Measurements from ENCODE around the gene TNFSF9.
"Not testable (repeated sequence)": the region's sequence is repeated elsewhere in the genome, so short reads cannot be mapped to it uniquely, and the experiment has no call there.

Gene TNFSF9

DNA sequence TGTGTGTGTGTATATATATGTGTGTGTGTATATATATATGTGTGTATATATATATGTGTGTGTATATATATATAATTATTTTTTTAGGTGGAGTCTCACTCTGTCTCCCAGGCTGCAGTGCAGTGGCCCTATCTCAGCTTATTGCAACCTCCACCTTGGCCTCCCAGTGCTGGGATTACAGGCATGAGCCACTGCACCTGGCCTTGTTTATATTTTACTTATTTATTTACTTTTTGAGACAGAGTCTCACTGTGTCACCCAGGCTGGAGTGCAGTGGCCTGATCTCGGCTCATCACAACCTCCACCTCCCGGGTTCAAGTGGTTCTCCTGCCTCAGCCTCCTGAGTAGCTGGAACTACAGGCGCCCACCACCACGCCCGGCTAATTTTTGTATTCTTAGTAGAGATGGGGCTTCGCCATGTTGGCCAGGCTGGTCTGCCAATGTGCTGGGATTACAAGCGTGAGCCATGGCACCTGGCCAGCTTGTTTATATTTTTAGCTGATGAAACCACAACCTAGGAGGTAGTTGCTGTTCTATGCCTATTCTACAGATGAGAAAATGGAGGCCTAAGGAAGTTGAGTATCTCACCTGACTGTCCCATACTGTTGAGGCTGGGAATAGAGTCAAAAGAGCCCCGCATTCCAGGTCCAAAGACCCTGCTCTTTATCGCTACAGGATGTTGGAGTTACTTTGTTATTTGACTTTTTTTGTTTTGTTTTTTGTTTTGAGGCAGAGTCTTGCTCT is 22.6 kb upstream of the TNFSF9 start:
- DNase-seq (ENCODE audit: low spot score) = not testable (repeated sequence)

DNA sequence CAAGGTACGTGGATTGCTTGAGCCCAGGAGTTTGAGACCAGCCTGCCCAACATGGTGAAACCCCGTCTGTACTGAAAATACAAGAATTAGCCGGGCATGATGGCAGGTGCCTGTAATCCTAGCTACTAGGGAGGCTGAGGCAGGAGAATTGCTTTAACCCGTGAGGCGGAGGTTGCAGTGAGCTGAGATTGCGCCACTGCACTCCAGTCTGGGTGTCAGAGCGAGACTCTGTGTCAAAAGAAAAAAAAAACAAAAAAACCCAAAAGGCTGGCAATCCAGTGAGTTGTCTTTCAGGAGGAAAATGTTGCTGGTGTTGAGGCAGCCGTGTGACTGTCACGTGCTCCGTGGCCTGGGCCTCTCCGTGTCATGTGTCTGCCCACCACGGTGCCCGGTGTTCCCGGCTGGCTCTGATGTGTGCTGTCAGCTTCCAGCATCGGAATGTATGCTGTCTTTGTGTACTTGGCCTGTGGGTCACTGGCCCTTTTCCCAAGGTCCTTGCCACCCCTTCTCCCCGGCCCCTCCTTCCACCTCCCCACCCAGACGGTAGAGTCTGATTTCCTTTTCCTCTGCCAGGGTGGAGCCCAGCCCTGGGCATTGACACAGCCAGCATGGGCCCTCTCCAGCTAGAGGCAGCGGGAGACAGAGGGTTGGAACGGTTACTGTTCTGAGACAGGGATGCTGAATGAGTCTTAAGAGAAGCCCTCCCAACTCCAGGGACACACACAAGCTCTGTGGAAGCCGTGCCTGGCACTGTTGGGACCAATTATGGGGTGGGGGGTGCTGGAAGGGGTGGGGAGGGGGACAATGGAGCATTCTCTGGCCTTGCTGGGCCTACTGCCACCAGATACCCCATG is 21.5 kb upstream of the TNFSF9 start:
- DNase-seq (ENCODE audit: low spot score) = no peak

DNA sequence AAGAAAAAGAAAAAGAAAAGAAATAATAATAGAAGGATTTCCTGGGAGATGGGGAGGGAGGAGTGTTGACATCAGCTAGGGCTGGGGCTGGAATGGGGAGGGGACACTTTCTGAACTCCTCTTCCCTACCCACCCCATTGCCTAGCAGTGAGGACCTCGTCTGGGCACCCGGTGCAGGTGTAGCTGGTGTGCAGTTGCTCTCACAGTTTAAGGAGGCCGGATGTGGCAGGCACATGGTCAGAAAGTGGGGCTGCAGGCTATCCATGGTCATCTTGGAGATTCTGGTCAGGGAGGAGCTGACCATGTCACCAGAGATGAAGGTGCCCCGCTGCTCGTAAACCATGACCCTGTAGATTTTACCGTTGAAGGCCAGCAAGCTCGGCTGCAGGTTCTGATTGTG is 20.2 kb upstream of the TNFSF9 start:
- no peak for DNase-seq (ENCODE audit: low spot score)

DNA sequence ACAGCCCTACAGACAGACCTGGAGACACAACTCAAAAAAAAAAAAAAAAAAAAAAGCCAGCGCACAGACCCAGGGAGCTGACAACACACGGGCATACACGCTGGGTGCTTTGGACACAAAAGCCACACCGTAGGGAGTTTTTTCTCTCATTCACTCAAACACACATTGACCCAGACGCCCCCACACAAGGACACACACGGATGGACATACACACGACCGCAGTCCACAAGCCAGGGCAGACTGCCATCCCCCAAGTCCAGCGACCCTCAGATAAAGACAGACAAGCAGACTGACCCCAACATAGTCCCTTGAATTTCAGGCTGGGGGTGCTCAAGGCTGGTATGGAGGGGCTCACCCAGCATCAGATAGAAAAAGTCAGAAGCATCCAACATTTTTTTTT is 16.7 kb upstream of the TNFSF9 start:
- DNase-seq (ENCODE audit: low spot score) = no peak

DNA sequence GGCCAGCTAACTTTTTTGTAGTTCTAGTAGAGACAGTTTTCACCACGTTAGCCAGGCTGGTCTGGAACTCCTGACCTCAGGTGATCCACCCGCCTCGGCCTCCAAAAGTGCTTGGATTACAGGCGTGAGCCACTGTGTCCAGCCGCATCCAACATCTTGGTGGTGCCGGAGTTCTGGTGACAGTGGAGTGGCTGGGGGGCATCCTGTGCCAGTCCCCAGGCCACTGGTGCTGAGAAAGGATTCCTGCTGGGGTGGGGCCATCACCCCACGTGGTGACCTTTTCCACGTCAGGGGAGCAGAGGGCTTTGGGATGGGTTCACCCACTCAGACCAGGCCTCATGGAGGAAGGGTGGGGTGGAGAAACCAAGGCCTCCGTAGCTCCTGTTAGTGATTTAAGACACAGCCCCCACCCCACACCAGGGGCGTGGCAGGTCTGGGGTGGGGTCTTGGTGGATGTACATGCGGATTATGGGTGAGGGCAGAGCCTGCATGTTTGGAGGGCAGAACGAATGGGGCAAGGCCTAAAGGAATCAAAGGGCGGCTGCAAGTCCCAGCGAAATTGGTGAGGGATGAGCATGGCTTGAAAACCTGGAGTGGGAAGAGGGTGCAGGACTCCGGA is 15.8 kb upstream of the TNFSF9 start:
- no peak for DNase-seq (ENCODE audit: low spot score)

DNA sequence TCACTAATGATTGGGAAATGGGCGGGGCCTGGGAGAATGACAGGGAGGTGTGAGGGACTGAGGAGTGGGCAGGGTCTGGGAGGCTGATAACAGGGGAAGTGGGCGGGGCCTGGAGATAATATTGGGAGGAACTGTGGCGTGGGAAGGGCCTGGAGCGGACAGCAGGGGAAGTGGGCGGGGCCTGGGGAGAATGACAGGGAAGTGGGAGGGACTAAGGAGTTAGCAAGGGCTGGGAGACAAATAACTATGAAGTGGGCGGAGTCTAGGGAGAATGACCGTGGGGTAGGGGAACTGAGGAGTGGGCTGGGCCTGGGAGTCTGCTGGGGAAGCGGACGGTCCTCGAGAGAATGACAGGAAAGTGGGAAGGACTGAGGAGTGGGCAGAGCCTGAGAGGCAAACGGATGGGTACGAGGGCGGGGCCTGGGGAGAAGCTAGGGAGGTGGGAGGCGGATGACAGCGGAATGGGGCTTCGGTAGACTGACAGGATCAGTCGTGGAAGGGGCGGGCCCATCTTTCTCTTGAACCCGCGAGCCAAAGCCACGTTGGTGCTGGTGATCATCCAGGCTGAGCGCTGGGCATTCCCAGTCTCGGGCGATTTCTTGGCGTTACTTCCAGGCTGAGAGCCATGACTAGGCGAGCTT is 14.7 kb upstream of the TNFSF9 start:
- peak; percentile 84 for DNase-seq (ENCODE audit: low spot score)

DNA sequence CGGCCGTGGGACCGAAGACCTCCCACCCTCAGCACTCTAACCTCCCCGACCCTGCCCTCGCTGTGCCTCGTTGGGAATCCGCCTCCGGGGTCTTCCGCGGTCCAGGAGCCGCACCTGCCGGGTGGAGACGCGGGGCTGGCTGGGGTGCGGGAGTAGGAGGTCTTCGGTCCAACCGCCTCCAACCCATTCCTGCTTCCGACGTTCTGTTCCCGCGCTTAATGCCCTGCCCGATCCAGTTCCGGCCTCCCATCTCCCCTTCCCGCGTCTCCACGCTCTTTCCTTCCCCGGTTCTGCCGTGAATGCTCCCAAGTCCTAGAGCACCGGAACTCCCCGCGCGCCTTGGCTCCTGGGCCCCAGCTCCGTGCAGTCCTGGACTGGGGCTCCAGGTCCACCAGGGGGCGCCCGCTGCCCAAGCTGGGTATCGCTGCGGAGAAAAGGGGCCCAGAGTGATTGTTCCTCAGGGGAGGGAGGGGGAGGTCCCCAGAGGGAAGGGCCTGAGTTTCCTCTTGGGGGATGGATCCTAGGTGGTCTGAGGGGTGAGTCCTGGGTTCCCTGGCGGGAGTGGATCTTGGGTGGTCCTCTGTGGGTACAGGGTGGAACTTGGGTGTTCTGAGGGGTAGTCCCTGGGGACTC is 14.1 kb upstream of the TNFSF9 start:
- peak; percentile 86 for DNase-seq (ENCODE audit: low spot score)

DNA sequence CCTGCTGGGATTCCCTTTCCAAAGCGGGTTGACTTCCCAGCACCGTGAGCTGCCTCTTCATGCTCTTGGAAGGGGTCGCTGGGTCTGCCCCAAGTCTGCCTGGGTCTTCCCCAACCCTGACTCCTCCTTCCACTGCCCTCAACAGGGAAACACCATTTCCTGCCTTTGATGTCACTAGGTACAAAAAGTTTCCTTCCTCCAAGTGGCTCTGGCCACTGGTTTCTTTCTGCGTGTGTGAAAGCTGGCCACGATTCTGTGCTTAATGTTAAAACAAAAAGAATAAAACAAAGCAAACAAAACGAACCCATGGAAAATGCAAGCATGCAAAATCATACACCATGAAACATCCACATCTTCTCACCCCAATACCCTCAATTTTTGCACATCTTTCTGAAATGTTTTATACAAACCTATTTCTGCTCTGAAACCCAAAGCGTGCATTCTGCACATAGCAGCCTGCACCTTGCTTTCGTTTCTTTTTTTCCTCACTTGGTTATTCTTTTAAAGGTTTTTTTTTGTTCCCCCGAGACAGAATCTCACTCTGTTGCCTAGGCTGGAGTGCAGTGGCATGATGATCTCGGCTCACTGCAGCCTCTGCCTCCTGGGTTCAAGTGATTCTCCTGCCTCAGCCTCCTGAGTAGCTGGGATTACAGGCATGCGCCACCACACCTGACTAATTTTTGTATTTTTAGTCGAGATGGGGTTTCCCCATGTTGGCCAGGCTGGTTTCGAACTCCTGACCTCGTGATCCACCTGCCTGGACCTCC is 12.5 kb upstream of the TNFSF9 start:
- DNase-seq (ENCODE audit: low spot score) = no peak

DNA sequence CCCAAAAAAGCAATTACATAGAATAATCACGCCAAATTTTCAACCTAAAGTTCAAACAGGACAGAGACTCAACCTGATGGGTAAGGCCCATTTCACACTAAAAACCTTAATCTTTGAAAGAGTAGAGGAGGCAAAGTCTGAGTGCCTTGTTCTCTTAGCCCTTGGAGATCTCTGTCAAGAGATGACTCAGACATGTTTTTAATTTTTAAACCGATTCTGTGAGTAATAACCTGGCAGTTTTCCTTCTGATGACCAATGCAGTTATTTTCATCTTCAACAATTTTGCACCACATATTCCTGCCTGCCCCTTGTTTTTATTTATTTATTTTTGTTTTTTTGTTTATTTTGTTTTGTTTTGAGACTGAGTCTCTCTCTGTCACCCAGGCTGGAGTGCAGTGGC is 11.5 kb upstream of the TNFSF9 start:
- DNase-seq (ENCODE audit: low spot score) = no peak

DNA sequence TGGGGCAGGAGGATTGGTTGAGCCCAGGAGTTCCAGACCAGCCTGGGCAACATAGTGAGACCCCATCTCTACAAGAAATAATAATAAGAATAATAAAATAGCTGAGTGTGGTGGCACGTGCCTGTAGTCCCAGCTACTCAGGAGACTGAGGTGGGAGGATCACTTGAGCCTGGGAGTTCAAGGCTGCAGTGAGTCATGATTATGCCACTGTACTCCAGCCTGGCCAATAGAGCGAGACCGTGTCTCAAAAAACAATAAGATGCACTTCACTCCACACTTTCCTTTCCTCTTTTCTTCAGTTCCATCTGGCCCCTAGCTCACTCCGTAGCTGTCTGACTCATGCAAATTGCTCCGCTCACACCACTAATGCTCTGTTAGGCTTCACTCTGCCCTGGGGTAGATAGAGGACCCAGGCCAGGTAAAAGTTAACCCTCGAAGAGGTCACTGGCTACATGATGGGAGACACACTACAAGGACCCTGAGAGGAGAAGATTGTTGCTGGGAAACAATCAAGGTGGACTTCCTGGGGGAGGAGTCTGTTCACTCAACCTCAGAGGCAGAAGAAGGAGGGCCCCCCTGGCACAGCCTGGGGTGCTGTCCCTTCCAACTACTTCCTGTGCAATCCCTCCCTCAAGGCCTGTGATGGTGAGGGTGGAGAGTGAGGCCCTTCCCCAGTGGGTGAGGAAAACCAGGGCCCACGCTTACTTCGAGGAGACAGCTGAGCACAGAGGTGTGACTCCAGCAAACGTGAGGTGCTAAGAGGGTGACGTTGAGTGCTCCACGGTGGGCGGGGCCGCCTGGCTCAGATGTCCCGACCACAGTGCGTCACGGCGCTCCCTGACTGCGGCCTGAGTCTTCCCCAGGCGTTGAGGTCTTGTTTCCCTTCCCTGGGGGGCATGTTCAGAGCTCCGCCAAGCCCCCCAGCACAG is 8.8 kb upstream of the TNFSF9 start:
- DNase-seq (ENCODE audit: low spot score) = no peak

DNA sequence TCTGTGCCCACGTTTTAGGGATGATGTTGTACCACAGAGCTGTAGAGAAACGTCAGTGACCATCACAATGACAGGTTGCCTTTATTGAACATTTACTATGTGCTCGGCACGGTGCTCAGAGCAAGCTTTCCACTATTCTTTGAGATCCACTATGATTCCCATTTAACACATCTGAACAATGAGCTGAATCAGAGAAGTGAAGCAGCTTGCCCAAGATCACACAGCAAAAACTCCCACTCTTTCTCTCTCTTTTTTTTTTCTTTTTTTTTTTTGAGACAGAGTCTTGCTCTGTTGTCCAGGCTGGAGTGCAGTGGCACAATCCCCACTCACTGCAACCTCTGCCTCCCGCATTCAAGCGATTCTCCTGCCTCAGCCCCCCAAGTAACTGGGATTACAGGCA is 8.1 kb upstream of the TNFSF9 start:
- no peak for DNase-seq (ENCODE audit: low spot score)

DNA sequence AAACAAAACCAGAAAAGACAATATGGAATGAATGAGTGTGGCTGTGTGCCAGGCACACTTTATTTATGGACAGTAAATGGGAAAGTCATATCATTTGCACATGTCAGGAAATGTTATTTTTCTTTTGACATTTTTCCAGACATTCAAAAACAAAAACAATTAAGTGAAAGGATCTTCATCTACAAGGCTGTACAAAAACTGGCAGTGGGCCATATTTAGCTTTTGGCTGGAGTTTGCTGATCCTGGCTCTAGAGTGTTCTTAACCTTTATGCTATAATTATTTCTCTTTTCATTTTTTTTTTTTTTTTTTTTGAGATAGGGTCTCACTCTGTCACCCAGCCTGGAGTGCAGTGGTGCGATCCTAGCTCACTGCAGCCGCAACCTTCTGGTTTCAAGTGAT is 6.5 kb upstream of the TNFSF9 start:
- no peak for DNase-seq (ENCODE audit: low spot score)

DNA sequence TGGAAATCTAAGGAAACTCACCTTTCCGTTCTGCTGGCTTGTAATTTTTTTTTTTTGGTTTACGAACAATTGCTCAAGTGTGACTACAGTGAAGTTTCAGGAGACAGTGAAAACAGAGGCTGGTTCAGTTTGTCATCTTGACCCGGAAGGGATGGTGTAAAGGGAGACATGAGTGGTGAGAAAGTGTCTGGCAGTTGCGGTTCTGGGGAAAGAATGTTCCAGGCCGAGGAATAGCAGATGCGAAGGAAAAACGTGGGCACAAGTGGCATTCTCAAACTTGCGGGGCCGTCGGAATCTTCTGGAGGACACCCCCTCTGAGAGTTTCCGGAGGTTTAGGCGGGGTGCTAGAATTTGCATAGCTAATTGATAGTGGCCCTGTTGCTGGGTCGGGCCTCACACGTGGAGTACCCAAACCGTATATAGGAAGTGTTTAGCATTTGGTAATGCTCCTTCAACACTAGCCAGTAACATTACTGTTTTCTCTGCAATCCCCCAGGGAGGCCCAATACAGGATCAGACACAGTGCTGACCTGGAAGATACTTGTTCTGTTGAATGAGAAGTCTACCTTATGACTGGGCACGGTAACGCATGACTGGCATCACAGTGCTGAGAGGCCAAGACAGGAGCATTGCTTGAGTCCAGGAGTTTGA is 2.8 kb upstream of the TNFSF9 start:
- DNase-seq (ENCODE audit: low spot score) = no peak

DNA sequence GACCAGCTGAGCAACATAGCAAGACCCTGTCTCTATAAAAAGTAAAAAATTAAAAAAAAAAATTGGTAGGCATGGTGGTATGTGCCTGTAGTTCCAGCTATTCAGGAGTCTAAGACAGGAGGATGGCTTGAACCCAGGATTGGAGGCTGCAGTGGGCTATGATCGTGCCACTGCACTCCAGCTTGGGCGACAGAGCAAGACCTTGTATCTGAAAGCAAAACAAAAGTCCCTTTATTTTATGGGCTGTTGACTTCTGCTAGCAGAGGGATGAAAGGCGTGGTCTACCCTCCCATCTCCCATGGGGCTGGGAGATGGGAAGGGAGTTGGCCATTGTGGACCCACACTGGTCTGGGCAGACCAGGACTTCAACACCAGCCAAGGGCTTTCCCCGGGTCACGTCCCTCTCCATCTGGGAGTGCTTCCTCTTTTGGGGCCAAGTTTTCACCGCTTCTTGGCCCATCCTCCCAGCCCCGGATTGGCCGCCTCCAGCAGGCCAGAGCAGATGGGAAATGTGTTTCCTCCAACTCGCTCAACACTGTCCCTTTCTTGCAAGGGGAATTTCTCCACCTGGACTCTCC is 2.2 kb upstream of the TNFSF9 start:
- DNase-seq (ENCODE audit: low spot score) = no peak

DNA sequence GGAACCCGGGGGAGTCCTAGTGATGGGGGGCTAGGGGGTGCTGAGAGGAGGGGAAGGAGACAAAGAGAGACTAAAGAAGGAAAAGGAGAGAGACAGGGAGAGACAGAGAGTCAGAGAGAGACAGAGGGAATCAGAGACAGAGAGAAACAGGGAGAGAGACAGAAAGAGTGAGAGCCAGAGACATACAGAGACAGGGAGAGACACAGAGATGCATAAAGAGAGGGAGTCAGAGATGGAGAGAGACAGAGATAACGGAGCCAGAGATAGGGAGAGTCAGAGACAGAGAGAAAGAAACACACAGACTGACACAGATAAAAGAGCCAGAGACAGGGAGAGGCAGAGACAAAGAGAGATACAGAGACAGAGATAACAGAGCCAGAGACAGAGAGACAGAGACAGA is 1.5 kb upstream of the TNFSF9 start:
- DNase-seq (ENCODE audit: low spot score) = no peak

DNA sequence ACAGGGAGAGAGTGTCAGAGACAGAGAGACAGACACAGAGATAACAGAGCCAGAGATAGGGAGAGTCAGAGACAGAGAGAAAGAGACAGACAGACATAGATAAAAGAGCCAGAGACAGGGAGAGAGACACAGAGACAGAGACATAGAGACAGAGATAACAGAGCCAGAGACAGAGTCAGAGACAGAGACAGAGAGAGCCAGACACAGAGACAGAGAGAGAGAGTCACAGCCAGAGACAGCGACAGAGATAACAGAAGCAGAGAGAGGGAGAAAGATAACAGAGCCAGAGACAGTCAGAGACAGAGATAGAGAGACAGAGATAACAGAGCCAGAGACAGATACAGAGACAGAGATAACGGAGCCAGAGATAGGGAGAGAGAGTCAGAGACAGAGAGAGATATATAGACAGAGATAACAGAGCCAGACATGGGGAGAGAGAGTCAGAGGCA is 865 bp upstream of the TNFSF9 start:
- peak; percentile 70 for DNase-seq (ENCODE audit: low spot score)

DNA sequence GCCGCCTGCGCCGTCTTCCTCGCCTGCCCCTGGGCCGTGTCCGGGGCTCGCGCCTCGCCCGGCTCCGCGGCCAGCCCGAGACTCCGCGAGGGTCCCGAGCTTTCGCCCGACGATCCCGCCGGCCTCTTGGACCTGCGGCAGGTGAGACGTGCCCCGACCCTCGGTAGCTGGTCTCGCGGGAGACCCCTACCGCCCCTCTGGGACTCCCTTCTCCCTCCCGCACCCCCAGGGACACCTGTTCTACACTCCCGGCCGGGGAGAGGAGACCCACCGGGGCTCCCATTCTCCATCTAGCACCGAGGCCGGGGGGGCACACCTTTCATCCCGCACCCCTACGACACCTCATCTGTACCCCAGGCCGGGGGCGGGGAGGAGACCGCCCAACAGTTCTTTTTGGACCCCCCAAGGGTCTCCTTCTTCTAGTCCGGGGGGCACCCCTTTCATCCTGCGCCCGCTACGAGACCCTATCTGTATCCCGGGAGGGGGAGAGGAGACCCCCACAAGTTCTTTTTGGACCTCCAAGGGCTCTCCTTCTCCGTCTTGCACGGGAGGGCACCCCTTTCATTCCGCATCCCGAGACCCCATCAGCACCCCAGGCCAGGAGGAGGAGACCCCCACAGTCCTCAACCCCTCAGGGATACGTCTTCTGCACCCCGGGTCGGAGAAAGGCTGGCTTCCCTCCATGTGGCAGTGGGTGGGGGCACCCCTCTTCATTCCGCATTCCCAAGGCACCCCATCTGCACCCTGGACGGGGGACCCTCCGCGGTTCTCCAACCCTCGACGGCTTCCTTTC is 533 bp downstream of the TNFSF9 start:
- peak; percentile 73 for DNase-seq (ENCODE audit: low spot score)

DNA sequence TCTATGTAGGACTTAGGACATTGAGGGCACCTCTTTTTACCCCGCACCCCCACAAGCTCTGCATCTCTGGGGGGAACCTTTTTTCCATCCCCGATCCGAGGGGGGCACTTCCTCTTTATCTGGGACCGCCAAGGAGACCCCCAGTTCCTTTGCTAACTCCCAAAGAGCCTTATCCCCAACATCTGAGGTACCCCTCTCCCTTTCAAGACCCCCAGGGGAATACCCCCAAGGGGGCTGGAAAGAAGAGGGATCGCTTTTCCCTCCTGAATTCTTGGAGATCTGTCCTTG is 1.1 kb downstream of the TNFSF9 start:
- no peak for DNase-seq (ENCODE audit: low spot score)
